ENCODE results near the gene CACNA1C.

Gene CACNA1C

DNA sequence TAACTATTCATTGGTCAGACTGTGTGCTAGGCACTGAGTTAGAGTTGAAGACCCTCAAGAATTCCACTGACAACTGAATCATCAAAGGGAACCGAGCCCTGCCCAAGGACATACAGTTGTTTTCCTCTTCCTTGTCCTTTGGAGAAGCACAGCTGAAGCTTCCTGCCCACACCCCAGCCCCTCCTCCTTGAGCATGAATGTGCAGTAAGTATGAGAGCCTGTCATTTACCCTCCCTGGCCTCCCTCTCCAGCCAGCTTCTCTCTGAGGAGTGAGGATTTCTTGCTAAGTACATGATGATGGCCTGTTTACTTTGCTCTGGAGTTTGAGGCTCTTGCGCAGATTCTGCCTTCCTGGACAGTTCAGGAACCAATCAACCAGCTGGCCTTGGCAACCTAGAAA lies 235.2 kb downstream of the CACNA1C start:
- Mint-ChIP-seq H3K36me3 (no peaks in the 10 kb centered on the region), H3K4me3 (no peak overlapping the region), H3K27me3 (peaks cover 7% of the 10 kb centered on the region), H3K4me1 (no peaks in the 10 kb centered on the region), H3K27ac (no peak overlapping the region), H3K9me3 (no peaks in the 10 kb centered on the region)

DNA sequence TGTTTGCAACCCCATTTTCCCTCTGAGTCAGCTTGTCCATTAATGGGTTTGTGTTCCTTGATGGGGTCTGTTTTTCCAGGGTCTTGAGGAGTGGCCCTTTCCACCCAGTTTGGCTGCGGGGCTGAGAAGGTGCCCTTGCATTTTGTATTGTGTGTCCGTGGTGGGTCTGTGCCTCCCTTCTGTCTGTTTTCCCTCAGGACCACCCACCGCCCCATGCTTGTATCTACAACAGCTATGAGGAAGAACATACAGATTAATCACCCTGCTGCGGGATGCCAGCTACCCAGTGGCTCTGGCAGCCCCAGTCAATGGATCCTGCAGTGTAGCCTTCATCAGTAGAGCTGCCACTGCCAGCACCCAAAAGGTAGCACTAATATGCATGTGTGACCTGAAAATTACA lies 235.7 kb downstream of the CACNA1C start:
- Mint-ChIP-seq H3K36me3 (no peaks in the 10 kb centered on the region), H3K27me3 (peaks cover 7% of the 10 kb centered on the region), H3K9me3 (no peaks in the 10 kb centered on the region), H3K4me3 (no peak overlapping the region), H3K27ac (no peak overlapping the region), H3K4me1 (no peaks in the 10 kb centered on the region)

DNA sequence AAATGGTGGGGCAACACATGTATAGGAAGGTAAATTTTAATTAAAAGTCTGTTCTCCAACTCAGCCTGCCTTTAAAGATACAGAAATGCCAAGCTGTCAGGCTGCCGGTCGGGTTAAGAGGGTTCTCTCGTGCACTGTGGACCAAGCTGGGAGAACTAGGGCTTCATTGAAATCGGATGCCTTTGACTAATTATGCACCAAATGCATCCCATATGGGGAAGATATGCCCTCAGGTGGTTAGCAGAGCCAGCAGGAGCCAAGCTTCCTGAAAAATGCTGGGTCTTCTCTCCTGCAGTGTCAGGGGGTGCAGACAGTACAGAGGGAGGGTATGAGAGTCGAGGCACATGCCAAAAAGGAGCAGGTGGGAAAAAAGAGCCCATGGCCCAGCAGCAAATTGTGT lies 236.1 kb downstream of the CACNA1C start:
- peaks cover 7% of the 10 kb centered on the region for H3K27me3 Mint-ChIP-seq
- H3K36me3 Mint-ChIP-seq, result no peaks in the 10 kb centered on the region
- no peak overlapping the region for H3K27ac Mint-ChIP-seq
- H3K4me3 Mint-ChIP-seq, result no peak overlapping the region
- peaks cover under 1% of the 10 kb centered on the region for H3K4me1 Mint-ChIP-seq
- H3K9me3 Mint-ChIP-seq, result no peaks in the 10 kb centered on the region

DNA sequence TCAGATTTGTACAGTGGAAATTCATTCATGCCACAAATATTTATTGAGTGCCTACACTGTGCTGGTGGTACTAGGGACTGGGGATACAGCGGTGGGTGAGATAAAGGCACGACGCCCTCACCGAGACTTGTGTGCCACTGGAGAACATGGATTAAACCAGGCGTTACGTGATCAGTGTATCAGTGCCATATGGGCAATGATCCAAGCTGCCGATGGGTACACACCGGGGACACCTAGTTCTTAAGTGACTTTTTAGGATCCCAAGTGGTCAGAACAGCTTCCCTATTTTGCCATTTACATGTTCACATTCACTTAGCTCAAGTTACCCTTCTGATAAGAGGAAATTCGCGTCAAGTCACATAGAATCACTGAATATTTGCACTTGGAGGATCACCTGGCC lies 236.7 kb downstream of the CACNA1C start:
- H3K27ac Mint-ChIP-seq, result no peak overlapping the region
- no peak overlapping the region for H3K4me3 Mint-ChIP-seq
- peaks cover 7% of the 10 kb centered on the region for H3K27me3 Mint-ChIP-seq
- H3K9me3 Mint-ChIP-seq, result no peaks in the 10 kb centered on the region
- H3K4me1 Mint-ChIP-seq, result peaks cover 4% of the 10 kb centered on the region
- no peaks in the 10 kb centered on the region for H3K36me3 Mint-ChIP-seq

DNA sequence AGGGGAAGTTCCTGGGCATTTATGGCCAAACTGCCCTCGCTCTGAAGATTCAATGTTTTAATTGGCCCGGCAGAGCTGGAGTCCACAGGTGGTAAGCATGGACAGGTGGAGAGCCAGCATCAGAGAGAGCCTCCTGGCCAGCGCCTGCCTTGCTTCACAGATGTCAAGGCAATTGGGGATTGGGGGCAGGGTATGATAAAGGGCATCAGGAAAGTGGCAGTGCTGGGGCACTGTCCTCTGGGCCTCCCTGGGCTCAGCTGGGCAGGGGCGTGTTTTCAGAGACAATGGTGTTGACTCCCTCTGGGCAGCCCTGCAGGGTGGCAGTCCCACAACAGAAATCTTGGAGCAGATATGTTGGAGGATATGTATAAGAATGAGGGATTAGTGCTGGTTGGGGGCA lies 237.3 kb downstream of the CACNA1C start:
- H3K27me3 Mint-ChIP-seq, result peaks cover 5% of the 10 kb centered on the region
- H3K4me1 Mint-ChIP-seq, result peaks cover 10% of the 10 kb centered on the region
- H3K4me3 Mint-ChIP-seq, result no peak overlapping the region
- H3K27ac Mint-ChIP-seq, result no peak overlapping the region
- H3K9me3 Mint-ChIP-seq, result no peaks in the 10 kb centered on the region
- no peaks in the 10 kb centered on the region for H3K36me3 Mint-ChIP-seq

DNA sequence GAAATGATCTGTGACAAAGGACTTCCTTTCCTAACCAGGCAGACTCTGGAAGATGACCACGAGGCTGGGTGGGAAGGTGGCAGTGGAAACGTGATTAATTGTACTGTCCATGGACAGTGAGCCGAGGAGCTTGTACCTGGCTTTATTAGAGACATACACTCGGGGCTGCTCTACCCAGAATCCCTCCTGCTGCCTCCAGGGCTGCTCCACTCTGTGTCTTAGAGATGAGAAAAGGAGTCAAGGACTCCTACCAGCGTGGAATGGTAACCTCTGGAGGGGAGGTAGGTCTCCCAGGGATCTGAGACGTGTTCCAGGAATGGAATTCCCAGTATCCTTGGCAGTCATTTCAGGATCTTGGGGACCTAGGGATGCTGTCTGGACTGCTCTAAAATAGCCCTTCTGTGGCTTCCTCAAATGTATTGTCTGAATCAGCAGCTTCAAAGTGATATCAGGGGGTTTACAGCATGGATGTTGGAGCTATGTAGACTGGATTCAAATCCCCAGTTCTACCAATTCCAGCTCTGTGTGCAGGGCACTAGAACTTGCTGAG lies 237.8 kb downstream of the CACNA1C start:
- Mint-ChIP-seq H3K4me1 (peaks cover 14% of the 10 kb centered on the region), H3K36me3 (no peaks in the 10 kb centered on the region), H3K27me3 (peaks cover 1% of the 10 kb centered on the region), H3K9me3 (no peaks in the 10 kb centered on the region), H3K4me3 (no peak overlapping the region), H3K27ac (no peak overlapping the region)

DNA sequence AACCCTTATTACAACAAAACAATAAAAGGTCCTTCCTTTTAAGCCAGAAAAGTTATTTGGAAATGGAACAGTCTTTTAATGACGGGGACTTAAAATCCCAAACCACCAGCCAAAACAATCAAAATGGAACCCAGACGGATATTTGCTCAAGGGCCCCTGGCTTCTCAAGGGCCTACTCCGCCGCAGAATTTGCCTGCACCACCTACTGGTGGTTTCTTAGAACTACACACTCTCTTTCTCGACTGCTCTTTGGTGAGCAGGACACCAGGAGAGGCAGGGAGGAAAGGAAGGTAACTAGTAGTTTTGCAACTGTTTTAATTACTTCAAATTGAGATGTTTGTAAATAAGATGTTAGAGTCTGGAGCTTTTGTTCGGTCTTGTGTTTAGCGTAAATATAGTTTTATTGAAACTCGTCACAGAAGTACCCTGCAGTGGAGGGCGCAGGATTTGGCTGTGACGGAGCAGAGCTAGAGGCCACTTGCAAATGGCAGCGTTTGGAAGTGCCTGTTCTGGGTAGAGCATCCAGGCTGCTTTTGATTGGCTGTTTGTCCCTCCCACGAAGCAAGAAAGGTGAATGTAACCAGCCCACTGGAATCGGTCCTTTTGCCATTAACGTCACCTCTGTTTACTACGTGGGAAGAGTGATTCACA lies 238.5 kb downstream of the CACNA1C start:
- no peaks in the 10 kb centered on the region for H3K9me3 Mint-ChIP-seq
- peaks cover 1% of the 10 kb centered on the region for H3K27me3 Mint-ChIP-seq
- no peaks in the 10 kb centered on the region for H3K36me3 Mint-ChIP-seq
- peaks cover 14% of the 10 kb centered on the region for H3K4me1 Mint-ChIP-seq
- no peak overlapping the region for H3K27ac Mint-ChIP-seq
- no peak overlapping the region for H3K4me3 Mint-ChIP-seq

DNA sequence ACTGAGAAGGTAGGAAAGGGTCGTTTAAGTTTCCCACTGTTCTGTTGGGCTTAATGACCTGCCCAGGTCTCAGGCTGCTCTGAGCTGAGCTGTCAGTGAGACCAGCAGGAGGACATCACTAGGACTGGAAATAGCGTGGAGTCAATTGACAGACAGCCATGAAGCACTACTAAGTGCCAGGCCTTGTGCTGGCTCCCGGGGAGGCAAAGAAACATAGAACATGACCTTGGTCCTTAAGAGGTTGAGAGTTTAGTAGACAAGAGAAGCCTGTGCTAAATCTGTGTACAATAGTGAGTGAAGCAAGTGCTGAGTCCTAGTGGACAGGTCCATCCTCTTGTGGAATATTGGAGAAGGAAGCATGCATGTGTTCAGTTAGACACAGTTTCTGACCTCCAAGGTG lies 239.2 kb downstream of the CACNA1C start:
- H3K27me3 Mint-ChIP-seq, result no peaks in the 10 kb centered on the region
- no peak overlapping the region for H3K27ac Mint-ChIP-seq
- no peaks in the 10 kb centered on the region for H3K36me3 Mint-ChIP-seq
- no peaks in the 10 kb centered on the region for H3K9me3 Mint-ChIP-seq
- peaks cover 14% of the 10 kb centered on the region for H3K4me1 Mint-ChIP-seq
- no peak overlapping the region for H3K4me3 Mint-ChIP-seq

DNA sequence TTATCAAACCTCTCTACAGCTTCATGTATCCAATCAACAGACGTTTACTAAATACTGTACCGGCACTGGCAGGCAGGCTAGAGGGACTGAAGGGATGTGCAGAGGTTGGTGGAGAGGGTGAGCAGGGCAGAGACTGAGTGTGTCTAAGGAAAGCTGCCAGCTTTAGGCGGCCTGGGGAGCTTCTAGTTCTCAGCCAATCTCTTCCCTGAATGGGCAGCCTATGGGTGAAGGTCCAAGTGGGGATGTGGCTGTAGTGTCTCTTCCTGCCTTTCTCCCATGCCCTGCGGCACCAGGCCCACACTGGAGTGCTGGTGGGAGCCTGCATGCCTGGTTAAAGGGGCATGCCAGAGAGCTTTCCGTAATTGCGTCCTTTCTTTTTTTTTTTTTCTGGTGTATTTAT lies 239.8 kb downstream of the CACNA1C start:
- H3K4me1 Mint-ChIP-seq, result peaks cover 14% of the 10 kb centered on the region

DNA sequence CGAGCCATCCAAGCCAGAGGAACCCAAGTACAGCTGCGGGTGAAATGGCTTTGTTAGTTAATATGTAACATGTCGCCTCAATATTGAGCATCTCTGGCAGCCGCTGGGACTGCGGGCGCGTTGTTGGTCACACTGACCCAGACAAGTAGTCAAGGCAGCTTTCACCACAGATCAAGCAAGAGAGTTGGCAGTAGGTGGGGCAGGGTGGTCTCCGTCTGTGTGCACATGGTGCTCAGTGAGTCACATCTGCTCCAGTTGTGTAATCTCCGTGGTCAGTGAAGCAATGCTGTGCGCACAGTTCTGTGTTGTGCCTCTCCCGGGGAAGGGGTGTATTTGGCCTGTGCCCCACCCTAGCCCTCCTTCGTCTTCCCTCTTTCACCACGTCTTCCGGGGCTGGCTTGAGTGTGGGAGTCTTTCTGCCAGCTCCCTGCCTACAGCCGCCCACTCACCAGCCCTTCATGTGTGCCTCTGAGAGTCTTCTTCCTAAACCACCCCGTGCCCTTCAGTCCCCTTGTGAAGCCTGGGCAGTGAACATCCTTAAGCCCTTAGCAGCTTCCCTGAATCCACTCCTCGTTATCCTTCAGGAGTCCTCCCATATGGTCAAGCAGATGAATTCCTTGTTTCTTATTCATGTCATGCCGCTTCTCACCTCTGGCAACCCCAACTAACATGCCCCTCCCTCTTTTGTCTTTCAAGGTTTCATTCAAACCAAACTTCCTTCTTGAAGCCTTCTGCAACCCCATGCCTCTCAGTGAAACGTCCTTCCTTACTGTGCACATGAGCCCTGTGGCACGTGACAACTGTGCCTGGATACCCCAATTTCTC lies 242.1 kb downstream of the CACNA1C start:
- Mint-ChIP-seq H3K27ac (no peak overlapping the region), H3K4me1 (peaks cover 19% of the 10 kb centered on the region), H3K27me3 (no peaks in the 10 kb centered on the region), H3K36me3 (no peaks in the 10 kb centered on the region), H3K9me3 (no peaks in the 10 kb centered on the region), H3K4me3 (no peak overlapping the region)

More for the DNA sequence above, 239.8 kb downstream of the CACNA1C start:
- Mint-ChIP-seq H3K36me3 (no peaks in the 10 kb centered on the region), H3K27me3 (no peaks in the 10 kb centered on the region), H3K27ac (no peak overlapping the region), H3K4me3 (no peak overlapping the region), H3K9me3 (no peaks in the 10 kb centered on the region)

DNA sequence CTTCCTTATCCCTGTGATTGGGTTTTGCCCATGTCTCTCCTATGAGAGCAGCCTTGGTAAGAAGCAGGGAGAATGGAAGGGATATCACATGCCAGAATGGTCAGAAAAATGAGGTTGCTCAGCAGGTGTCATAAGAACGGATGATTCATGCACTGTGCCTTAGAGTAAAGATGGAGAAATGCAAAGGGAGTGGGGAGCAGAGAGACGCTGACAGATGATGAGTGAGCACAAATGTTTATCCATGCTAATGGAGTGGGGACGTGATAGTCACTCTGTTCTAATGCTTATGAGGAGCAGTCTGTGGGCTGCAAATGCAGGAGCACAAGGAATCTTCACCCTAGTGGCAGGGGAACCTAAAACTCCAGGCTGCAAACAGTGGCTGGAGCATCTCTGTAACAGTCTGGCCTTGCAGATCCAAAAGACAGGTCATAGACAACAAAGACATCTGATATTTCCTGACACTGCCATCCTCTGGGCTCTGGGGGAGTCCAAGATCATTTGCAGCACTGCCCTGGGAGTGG lies 243.2 kb downstream of the CACNA1C start:
- no peak overlapping the region for H3K27ac Mint-ChIP-seq
- no peaks in the 10 kb centered on the region for H3K36me3 Mint-ChIP-seq
- H3K9me3 Mint-ChIP-seq, result no peaks in the 10 kb centered on the region
- H3K4me3 Mint-ChIP-seq, result no peak overlapping the region
- peaks cover 19% of the 10 kb centered on the region for H3K4me1 Mint-ChIP-seq
- H3K27me3 Mint-ChIP-seq, result no peaks in the 10 kb centered on the region

DNA sequence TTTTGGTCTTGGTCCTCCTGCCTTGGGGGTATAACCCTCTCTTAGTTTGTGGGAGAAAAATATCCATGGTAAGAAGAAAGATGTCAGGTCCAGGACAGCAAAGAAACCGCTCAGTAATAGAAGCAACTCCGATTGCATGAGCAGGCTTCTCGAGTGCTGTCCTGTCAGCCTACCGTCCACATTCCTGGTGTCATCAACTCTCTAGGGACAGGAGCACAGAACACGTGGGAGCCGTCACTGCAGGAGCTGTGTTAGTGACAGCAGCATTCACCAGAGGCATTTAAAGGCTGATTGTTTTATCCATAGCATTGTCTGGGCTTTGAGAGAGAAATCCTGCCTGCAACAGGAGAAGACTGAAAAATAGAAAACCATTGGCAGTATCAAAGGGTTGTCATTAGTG lies 244.2 kb downstream of the CACNA1C start:
- Mint-ChIP-seq H3K4me3 (no peak overlapping the region), H3K27me3 (no peaks in the 10 kb centered on the region), H3K36me3 (no peaks in the 10 kb centered on the region), H3K9me3 (no peaks in the 10 kb centered on the region), H3K4me1 (peaks cover 19% of the 10 kb centered on the region), H3K27ac (no peak overlapping the region)

DNA sequence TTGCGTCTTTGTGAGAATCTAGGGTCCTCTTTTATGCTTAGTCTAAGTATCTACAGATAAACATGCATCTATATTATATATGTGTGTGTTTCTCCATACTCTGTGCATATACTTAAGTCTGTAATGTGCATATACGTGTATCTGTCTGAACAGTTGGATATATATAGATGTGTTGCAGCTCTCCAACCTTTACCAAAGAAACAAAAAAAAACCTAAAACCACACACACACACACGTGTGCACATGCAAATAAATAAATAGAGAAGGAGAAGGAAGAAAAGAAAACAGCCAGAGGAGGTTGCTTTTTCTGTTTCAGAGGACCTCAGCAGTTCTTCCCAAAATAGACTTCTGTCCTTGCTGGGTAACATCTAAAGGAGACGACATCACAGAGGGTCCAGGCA lies 244.9 kb downstream of the CACNA1C start:
- H3K4me3 Mint-ChIP-seq, result no peak overlapping the region
- H3K4me1 Mint-ChIP-seq, result peaks cover 19% of the 10 kb centered on the region
- no peak overlapping the region for H3K27ac Mint-ChIP-seq
- no peaks in the 10 kb centered on the region for H3K27me3 Mint-ChIP-seq
- no peaks in the 10 kb centered on the region for H3K36me3 Mint-ChIP-seq
- no peaks in the 10 kb centered on the region for H3K9me3 Mint-ChIP-seq

DNA sequence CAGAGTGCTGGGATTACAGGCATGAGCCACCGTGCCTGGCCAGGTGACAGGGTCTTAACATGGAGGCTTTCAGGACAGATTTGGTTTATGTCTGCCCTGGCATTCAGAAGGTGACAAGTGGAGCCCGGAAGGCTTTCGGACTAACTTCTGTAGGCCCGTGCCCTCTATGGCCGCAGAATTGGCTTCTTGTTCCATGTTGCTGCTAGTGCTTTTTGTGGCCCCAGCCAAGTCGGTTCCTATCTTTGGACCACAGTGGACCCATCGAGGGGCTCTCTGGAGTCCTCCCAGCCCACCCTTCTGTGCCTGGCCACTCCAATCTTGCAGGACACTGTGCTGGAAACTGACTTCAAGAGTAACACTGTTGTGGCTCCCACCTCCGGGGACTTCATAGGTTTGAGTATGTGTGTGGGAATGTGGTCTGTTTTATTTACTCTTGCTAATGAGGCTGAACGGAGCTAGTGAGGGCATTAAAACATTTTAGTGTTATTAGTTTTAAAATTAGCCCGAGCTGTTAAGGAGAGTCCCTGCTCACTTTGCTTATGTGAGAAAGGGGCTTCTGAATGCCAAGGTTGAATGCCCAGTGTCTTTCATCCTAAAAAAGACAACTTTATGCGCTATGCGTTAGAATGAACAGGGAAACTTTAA lies 245.9 kb downstream of the CACNA1C start:
- no peak overlapping the region for H3K27ac Mint-ChIP-seq
- no peaks in the 10 kb centered on the region for H3K9me3 Mint-ChIP-seq
- H3K27me3 Mint-ChIP-seq, result no peaks in the 10 kb centered on the region
- no peaks in the 10 kb centered on the region for H3K36me3 Mint-ChIP-seq
- peaks cover 19% of the 10 kb centered on the region for H3K4me1 Mint-ChIP-seq
- no peak overlapping the region for H3K4me3 Mint-ChIP-seq

DNA sequence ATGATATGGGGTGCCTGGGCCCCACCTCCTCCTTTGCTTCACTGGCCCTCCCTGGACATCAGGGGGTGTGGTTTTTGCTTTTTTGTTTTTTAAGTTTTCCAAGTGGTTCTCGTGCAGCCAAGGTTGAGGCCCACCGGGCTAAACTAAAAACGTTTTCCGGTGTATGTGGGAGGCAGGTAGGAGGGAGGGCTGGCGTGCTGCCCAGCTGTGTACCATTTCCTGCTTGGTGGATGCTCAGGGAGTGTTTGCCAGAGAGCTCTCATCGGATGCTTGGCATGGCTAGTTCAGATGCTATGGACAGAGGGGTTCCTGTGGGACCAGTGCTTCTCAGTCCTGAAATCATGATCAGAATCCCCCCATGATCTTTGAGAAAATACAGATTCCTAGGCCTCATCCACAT lies 246.4 kb downstream of the CACNA1C start:
- Mint-ChIP-seq H3K4me3 (no peak overlapping the region), H3K27ac (no peak overlapping the region), H3K36me3 (no peaks in the 10 kb centered on the region), H3K9me3 (no peaks in the 10 kb centered on the region), H3K27me3 (no peaks in the 10 kb centered on the region), H3K4me1 (peaks cover 16% of the 10 kb centered on the region)

DNA sequence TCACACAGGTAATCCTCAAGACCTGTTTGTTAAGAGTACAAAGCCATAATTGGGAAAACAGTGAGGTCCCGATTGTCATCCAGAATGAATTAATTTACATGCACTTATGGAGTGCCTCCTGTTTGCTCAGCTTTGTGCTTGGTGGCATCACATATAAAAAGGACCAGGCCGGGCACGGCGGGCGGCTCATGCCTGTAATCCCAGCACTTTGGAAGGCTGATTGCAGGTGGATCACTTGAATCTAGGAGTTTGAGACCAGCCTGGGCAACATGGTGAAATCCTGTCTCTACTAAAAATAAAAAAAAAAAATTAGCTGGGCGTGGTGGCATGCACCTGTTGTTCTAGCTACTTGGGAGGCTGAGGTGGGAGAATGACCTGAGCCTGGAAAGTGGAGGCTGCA lies 247.4 kb downstream of the CACNA1C start:
- H3K27ac Mint-ChIP-seq, result no peak overlapping the region
- H3K27me3 Mint-ChIP-seq, result no peaks in the 10 kb centered on the region
- H3K4me3 Mint-ChIP-seq, result no peak overlapping the region
- H3K9me3 Mint-ChIP-seq, result no peaks in the 10 kb centered on the region
- H3K4me1 Mint-ChIP-seq, result peaks cover 9% of the 10 kb centered on the region
- no peaks in the 10 kb centered on the region for H3K36me3 Mint-ChIP-seq

All from activated naive CD4-positive, alpha-beta T cell treated with anti-CD3 and anti-CD28 coated beads, Interleukin-2, amount 50 U/mL, for 24 hours (primary cell).